GM12872 (cell line): ENCODE measurements around the gene GP5.

Source experiments
- CTCF ChIP-seq: IDR thresholded peaks from 3 replicates; pipeline ENCODE4 v1.5.1; 2011; ENCODE audit warnings: low read depth, mild to moderate bottlenecking, low read length, moderate library complexity; ENCODE audit not compliant: insufficient read depth

GP5 gene

DNA sequence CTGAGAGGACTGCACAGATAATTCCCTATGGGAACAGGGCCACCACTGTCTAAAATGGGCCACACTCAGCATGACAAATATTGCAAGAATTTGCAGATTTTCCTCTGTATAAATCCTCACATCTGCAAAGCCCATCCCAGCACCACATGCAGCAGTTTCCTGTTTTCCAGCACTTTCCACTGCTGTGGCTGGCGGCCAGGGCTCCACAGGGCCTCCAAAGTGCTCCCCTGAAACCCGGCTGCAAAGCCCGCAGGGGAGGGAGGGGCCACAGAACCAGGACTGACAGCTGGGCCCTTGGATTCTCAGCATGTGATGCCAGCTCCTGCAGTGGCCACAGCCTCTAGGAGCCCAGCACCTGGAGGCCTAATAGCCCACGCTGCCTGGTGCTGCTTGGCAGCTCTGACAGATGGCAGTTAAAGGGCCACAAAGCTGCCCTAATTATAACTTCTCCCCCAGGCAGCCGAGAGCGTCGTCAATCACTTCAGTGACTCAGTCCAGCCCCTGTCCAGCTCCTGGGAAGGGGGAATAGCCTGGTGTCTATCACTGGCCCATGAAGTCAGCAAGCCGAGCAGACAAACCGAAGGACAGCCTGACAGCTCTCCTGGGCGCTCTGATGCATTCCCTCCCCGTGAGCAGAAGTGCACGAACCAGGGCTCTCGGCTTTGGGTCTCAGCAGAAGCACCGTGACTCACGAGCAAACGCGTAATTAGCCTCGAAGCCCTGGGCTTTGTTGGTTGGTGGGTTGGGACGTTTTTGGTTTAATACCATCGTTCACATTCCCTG, 34.2 kb downstream of the GP5 start:
- TF ChIP-seq CTCF = no peak

- TF ChIP-seq CTCF = no peak
Observed at GRCh38 chr3:194364314-194364651, 34.8 kb downstream of the GP5 start.

DNA sequence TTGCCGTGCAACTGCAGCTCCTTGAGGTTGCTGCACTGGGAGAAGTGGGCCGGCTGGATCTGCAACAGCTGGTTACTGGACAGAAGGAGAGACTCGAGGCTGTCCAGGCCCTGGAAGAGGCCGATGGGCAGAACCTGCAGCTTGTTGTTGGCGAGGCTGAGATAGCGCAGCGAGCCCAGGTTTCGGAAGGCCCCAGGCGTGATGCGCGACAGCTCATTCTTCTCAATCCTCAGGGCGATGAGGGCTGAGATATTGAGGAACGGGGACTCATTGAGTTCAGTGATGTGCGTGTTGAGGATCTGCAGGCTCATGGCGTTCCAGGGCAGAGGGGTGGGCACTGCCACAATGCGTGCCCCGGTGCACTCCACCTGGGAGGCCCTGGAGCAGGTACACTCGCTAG, 38.5 kb downstream of the GP5 start:
- no peak for TF ChIP-seq CTCF

DNA sequence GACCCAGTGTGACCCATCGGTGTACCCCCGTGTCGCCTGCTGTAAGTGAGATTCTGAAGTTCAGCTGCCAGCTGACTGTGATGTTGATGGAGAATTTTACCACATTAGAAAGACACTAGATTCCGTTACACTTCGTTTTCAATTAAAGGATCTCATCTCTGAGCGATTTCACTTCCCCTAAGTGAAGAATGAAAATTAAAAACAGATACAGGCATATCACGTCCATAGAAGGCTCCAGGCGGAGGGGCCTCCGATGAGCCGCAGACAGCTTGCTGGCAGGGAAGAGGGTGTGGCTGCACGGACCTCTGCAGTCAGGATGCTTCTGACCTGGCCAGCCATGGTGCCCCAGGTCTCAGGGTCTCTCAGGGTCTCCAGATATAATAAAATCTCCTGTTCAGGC, 41.4 kb downstream of the GP5 start:
- no peak for TF ChIP-seq CTCF

DNA sequence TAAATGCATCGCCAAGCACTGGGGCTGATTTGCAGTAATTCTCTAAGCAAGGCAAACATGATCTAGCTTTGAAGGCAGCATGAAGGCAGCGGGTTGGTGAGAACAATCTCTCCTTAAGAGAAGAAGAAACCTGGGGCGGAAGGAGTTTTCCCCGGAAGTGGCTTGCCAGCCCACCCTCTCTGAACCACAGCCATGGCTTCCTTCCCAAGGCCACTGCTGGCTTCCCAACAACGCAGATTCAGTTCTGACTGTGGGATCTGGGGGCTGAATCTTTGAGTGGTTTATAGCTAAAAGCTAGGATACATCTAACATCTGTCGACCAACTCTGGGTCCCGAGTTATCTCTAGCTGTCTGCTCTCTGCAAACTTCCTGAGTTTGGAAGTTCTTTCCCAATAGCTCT, 43.7 kb downstream of the GP5 start:
- TF ChIP-seq CTCF = no peak

DNA sequence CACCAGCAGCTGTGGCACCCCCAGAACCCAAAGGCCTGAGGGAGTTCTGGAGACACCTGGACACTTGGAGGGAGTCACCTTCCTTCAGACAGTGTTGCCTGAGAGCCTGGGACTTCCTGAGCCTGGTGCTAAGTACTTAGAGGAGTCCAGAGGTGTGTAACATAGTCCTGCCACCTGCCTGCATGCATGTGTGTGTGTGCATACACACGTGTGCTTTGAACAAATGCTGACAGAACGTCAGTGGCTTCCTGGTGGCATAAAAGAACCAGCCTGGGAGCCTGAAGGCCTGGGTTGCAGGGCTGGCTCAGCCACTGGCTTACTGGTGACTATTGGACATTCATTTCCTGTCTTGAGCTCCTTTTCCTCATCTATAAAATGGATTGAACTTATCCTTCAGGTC, 44.8 kb downstream of the GP5 start:
- TF ChIP-seq CTCF = no peak

- TF ChIP-seq CTCF = no peak
Observed at GRCh38 chr3:194352667-194353246, 46.3 kb downstream of the GP5 start.
